GM23338 (cell line): ENCODE results near the gene TXNDC2. TPM values are rescaled to one million over a fixed set of nuclear protein-coding genes. Genes with fewer than 3 reads are reported as not detected.

ENCODE experiments used
- ATAC-seq: fragments of 200-7000 bp; cut with Tn5 transposase; 3 replicates; pipeline ENCODE4 v1.9.1; 2020
- DNase-seq: peaks from one replicate; pipeline ENCODE4 v3.0.0-alpha.2; 2015; ENCODE audit warnings: low spot score
- H2AFZ ChIP-seq: fragments of 200-600 bp; sonication (generic); 2 replicates; pipeline ENCODE4 v1.8.0; 2016; ENCODE audit warnings: antibody characterized with exemption, mild to moderate bottlenecking, moderate library complexity
- H3F3A ChIP-seq: fragments of 200-600 bp; sonication (generic); replicated peaks from 2 replicates; pipeline ENCODE4 v1.8.0; 2017; ENCODE audit warnings: antibody characterized with exemption, mixed run types, low read depth
- H3K27ac ChIP-seq: fragments of 200-600 bp; sonication (generic); 2 replicates; pipeline ENCODE4 v1.6.1; 2016; ENCODE audit warnings: low read depth
- H3K27me3 ChIP-seq: fragments of 200-600 bp; sonication (generic); 2 replicates; pipeline ENCODE4 v1.8.0; 2016; ENCODE audit warnings: mild to moderate bottlenecking, mixed run types, moderate library complexity; ENCODE audit not compliant: insufficient read depth
- H3K36me3 ChIP-seq: fragments of 200-600 bp; sonication (generic); 2 replicates; pipeline ENCODE4 v1.8.0; 2016; ENCODE audit warnings: mild to moderate bottlenecking; ENCODE audit not compliant: insufficient read depth
- H3K4me1 ChIP-seq: fragments of 200-600 bp; sonication (generic); 2 replicates; pipeline ENCODE4 v1.8.0; 2016; ENCODE audit warnings: mild to moderate bottlenecking, moderate library complexity; ENCODE audit not compliant: insufficient read depth
- H3K4me2 ChIP-seq: fragments of 200-600 bp; sonication (generic); 2 replicates; pipeline ENCODE4 v1.7.1; 2017; ENCODE audit warnings: mixed run types
- H3K4me3 ChIP-seq: fragments of 200-600 bp; sonication (generic); 2 replicates; pipeline ENCODE4 v1.6.1; 2016; ENCODE audit warnings: mixed run types
- H3K79me2 ChIP-seq: fragments of 200-600 bp; sonication (generic); replicated peaks from 2 replicates; pipeline ENCODE4 v1.8.0; 2017; ENCODE audit warnings: mild to moderate bottlenecking; ENCODE audit not compliant: insufficient read depth
- H3K9me2 ChIP-seq: fragments of 200-600 bp; sonication (generic); 2 replicates; pipeline ENCODE4 v1.8.0; 2017; ENCODE audit not compliant: insufficient read depth
- H4K20me1 ChIP-seq: fragments of 200-600 bp; sonication (generic); replicated peaks from 2 replicates; pipeline ENCODE4 v1.8.0; 2017; ENCODE audit warnings: mild to moderate bottlenecking; ENCODE audit not compliant: insufficient read depth
- H3K27ac Mint-ChIP-seq: 2 replicates; pipeline ENCODE4 v1.8.0; 2020; ENCODE audit warnings: inconsistent platforms, mild to moderate bottlenecking, moderate library complexity, mixed read lengths
- H3K27me3 Mint-ChIP-seq: 3 replicates; pipeline ENCODE4 v1.8.0; 2022; ENCODE audit warnings: low read depth, mild to moderate bottlenecking, moderate library complexity, mixed read lengths, inconsistent platforms; ENCODE audit not compliant: insufficient read depth, poor library complexity
- H3K36me3 Mint-ChIP-seq: 3 replicates; pipeline ENCODE4 v1.8.0; 2021; ENCODE audit warnings: low read depth, mild to moderate bottlenecking, inconsistent platforms, moderate library complexity, mixed read lengths
- H3K4me1 Mint-ChIP-seq: 3 replicates; pipeline ENCODE4 v1.8.0; 2020; ENCODE audit warnings: mild to moderate bottlenecking, inconsistent platforms, mixed read lengths
- H3K4me3 Mint-ChIP-seq: 3 replicates; pipeline ENCODE4 v1.8.0; 2021; ENCODE audit warnings: moderate library complexity, mild to moderate bottlenecking, inconsistent platforms, mixed read lengths
- H3K9me3 Mint-ChIP-seq: 3 replicates; pipeline ENCODE4 v1.8.0; 2020; ENCODE audit warnings: moderate library complexity, mild to moderate bottlenecking, inconsistent platforms, mixed read lengths
- CREB1 ChIP-seq: fragments of 250-450 bp; sonication (Bioruptor Pico); IDR thresholded peaks from 2 replicates; pipeline ENCODE4 v1.5.0; 2020; ENCODE audit warnings: low read depth, mild to moderate bottlenecking, moderate library complexity
- CTCF ChIP-seq, 2 experiments: fragments of 200-600 bp in 1 of 2; sonication (generic) in 1 of 2; conservative IDR thresholded peaks; 2 replicates each; pipeline versions ENCODE4 v1.5.1 to v1.6.1; 2016 to 2017; ENCODE audit warnings: antibody characterized with exemption in 2 of 2, low read depth in 2 of 2, mild to moderate bottlenecking in 2 of 2, moderate library complexity in 1 of 2
- ETS1 ChIP-seq: IDR thresholded peaks from 2 replicates; pipeline ENCODE4 v1.6.1; 2016; ENCODE audit warnings: antibody characterized with exemption
- POLR2AphosphoS5 ChIP-seq: IDR thresholded peaks from 2 replicates; pipeline ENCODE4 v1.6.1; 2016; ENCODE audit warnings: antibody characterized with exemption, low read depth
- REST ChIP-seq: IDR thresholded peaks from one replicate; pipeline ENCODE4 v1.6.1; 2018; ENCODE audit warnings: antibody characterized with exemption; ENCODE audit not compliant: unreplicated experiment
- STAT1 ChIP-seq: IDR thresholded peaks from one replicate; pipeline ENCODE4 v1.6.1; 2016; ENCODE audit warnings: antibody characterized with exemption; ENCODE audit not compliant: unreplicated experiment
- ZNF114 ChIP-seq: fragments of 250-450 bp; sonication (Bioruptor Pico); IDR thresholded peaks from 2 replicates; pipeline ENCODE4 v1.5.0; 2020; ENCODE audit warnings: mild to moderate bottlenecking, moderate library complexity
- ZNF331 ChIP-seq: fragments of 250-450 bp; sonication (Bioruptor Pico); IDR thresholded peaks from 2 replicates; pipeline ENCODE4 v1.5.0; 2020; ENCODE audit warnings: low read depth, mild to moderate bottlenecking, moderate library complexity
- polyA plus RNA-seq: library from polyadenylated mRNA; unstranded; fragments of >200 nt; fragmentation: Nextera tagmentation; extraction: Ambion mirVana; gene quantifications from 2 replicates; pipeline ENCODE4 v1.2.1, GENCODE V29; 2016
- total RNA-seq: library from RNA; depleted of rRNA; stranded (reverse); fragments of >200 nt; shearing (Covaris generic); gene quantifications from 2 replicates; pipeline ENCODE4 v1.2.3, GENCODE V29; 2014

Gene TXNDC2
- total and polyA plus RNA-seq, 2 experiments from 2014 or later = 0.16 TPM; not detected in 1

GRCh38 chr18:9919564-9920232 lies 33.9 kb downstream of the TXNDC2 start:
- DNase-seq = no peak
- ATAC-seq = no peak
- H3K79me2 ChIP-seq = peaks cover 100% of the 10 kb centered on the region
- H3F3A ChIP-seq = no peaks in the 10 kb centered on the region
- no peaks in the 10 kb centered on the region for H3K27me3 ChIP-seq
- H2AFZ ChIP-seq = no peak overlapping the region
- H3K9me2 ChIP-seq = no peaks in the 10 kb centered on the region
- 0 out of 2 replicates have a peak overlapping the region, but pooled peaks have one; percentile 12 for H3K4me3 ChIP-seq
- peak overlapping the region; percentile 50; the same call in 1 of the 2 replicates for H3K27ac ChIP-seq
- Mint-ChIP-seq H3K27me3 (no peaks in the 10 kb centered on the region), H3K27ac (no peak overlapping the region), H3K4me3 (no peak overlapping the region), H3K36me3 (peaks cover 3% of the 10 kb centered on the region; the same call in 1 of the 3 replicates), H3K4me1 (peaks cover 30% of the 10 kb centered on the region), H3K9me3 (no peaks in the 10 kb centered on the region)
- peaks cover 62% of the 10 kb centered on the region for H3K4me1 ChIP-seq
- peaks cover 51% of the 10 kb centered on the region for H4K20me1 ChIP-seq
- TF ChIP-seq ZNF331 (CRISPR knock-in tag) (no peak), STAT1 (no peak), ETS1 (no peak), ZNF114 (CRISPR knock-in tag) (no peak), REST (no peak), POLR2AphosphoS5 (no peak), CTCF (conservative IDR thresholded peaks at IDR 0.05; ENCODE audit: low read depth in 2 of 2) (no peak), CREB1 (no peak)
- H3K36me3 ChIP-seq = no peaks in the 10 kb centered on the region
- H3K4me2 ChIP-seq = peak overlapping the region; percentile 57
